CD4-positive, alpha-beta T cell treated with Interleukin-2 at 100 ng/mL for 4 hours (primary cell): ENCODE data around the gene BTAF1.

Experiments used
- DNase-seq: peaks from one replicate; pipeline ENCODE4 v3.0.0-alpha.2; 2020; ENCODE audit warnings: low spot score

Gene BTAF1

GRCh38 chr10:92052088-92052487 lies 128.5 kb downstream of the BTAF1 start:
- no peak for DNase-seq

- DNase-seq: no peak
Observed at GRCh38 chr10:92052741-92053140, 129.2 kb downstream of the BTAF1 start.

GRCh38 chr10:92054807-92055206 lies 131.2 kb downstream of the BTAF1 start:
- no peak for DNase-seq

- DNase-seq: no peak
Observed at GRCh38 chr10:92062273-92062672, 138.7 kb downstream of the BTAF1 start.

GRCh38 chr10:92064506-92064905 lies 140.9 kb downstream of the BTAF1 start:
- no peak for DNase-seq

- no peak for DNase-seq
Observed at GRCh38 chr10:92066386-92066785, 142.8 kb downstream of the BTAF1 start.

- no peak for DNase-seq
Observed at GRCh38 chr10:92068900-92069299, 145.3 kb downstream of the BTAF1 start.

GRCh38 chr10:92074126-92074887 lies 150.7 kb downstream of the BTAF1 start:
- DNase-seq: no peak

- no peak for DNase-seq
Observed at GRCh38 chr10:92075829-92076228, 152.3 kb downstream of the BTAF1 start.

GRCh38 chr10:92076722-92077121 lies 153.2 kb downstream of the BTAF1 start:
- DNase-seq: no peak

- DNase-seq: no peak
Observed at GRCh38 chr10:92079003-92079402, 155.4 kb downstream of the BTAF1 start.
